CD4-positive, alpha-beta T cell treated with Interleukin-17A for 4 hours (primary cell): ENCODE data around the gene SNORC.
A peak's percentile ranks its signal among the peaks of the same experiment; 100 is the strongest.

Experiments used
- DNase-seq: peaks from one replicate; pipeline ENCODE4 v3.0.0-alpha.2; 2020; ENCODE audit warnings: mixed read lengths

SNORC gene

DNA sequence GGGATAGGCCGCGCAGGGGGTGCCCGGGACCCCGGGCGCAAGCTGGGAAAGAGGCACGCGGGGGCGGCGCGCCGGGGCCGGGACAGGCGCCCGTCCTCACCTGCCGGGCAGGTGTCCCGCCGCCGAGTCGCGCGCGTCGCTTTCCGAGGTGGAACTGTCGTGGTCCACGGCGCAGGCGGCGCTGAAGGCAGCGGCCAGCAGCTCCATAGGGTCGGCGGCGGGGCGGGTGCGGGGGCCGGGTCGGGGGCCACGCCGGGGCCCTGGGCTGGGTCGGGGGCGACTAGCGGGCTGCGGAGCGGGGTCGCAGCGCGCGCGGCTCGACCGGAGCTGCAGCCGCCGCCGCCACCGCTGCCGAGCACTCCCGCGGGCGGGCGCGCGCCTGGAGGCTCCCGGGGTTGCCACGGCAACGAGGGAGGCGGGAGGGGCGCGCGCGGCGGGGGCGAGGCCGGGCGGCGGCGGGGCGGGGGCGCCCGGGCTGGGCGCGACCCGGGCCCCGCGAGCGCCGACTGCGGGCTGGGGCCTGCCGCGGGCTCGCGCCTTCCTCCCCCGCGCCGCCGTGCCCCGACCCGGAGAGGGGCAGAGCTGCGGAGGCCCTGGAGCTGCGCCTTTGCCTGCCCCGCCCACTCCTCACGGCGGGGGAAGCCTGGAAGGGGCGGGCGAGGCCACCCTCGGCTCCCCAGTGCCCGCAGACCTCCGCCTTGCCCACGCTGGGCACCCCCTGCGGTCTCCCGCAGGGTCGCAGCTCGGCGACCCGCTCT lies 57.9 kb downstream of the SNORC start:
- DNase-seq, result peak; percentile 4
